Stimulated activated CD4-positive, alpha-beta T cell treated with anti-CD3 and anti-CD28 coated beads, Interleukin-4, amount 100 ng/mL, for 24 hours (primary cell): ENCODE data around the gene MMP24OS.
"Not testable (repeated sequence)": the region's sequence is repeated elsewhere in the genome, so short reads cannot be mapped to it uniquely, and the experiment has no call there.

Experiments
- DNase-seq: peaks from one replicate; pipeline ENCODE4 v3.0.0-alpha.2; 2020

The MMP24OS gene

GRCh38 chr20:35273449-35274171 lies 4.3 kb downstream of the MMP24OS start:
- no peak for DNase-seq

DNA sequence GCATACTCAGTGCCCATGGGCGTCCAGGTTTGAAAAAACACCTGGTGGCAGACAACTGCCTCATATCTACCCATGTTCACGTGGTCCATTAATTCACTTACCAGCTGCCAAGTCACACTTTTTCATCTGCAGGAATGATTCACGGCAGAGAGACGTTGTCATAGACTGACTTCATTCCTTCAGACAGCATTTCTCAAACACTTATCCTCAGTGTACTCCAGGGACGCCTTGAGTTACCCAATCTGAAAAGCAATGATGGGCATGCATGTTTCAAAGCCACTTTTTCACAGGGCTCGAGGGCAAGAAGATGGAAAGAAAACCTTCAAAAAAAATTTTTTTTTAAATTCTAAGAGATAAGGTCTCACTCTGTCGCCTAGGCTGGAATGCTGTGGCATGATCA lies 6.0 kb downstream of the MMP24OS start:
- no peak for DNase-seq

DNA sequence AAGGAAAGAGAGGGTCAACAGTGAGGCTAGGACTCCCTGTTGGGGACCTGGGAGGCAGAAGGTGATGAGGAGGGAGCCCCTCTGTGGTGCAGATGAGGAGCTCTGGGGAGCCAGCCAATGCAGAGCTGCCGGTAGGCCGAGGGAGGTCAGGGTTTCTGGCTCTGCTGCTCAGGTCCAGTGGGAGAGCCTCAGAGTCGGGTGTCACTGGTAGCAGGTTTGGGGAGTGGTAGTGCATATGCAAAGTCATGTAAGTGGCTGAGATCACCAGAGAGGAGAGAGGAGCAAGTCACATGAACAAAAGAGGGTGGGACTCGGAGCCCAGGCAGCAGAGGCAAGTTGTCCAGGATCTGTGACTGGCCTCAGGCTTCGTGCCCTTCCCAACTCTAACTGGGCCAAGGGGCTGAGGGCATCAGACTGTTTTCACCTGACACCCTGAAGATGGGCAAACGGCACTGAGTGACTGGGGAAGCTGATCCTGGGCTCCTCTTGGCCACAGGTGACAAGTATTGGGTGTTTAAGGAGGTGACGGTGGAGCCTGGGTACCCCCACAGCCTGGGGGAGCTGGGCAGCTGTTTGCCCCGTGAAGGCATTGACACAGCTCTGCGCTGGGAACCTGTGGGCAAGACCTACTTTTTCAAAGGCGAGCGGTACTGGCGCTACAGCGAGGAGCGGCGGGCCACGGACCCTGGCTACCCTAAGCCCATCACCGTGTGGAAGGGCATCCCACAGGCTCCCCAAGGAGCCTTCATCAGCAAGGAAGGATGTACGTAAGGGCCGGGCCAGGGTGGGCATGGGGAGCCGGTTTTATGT lies 6.6 kb downstream of the MMP24OS start:
- DNase-seq, result no peak

DNA sequence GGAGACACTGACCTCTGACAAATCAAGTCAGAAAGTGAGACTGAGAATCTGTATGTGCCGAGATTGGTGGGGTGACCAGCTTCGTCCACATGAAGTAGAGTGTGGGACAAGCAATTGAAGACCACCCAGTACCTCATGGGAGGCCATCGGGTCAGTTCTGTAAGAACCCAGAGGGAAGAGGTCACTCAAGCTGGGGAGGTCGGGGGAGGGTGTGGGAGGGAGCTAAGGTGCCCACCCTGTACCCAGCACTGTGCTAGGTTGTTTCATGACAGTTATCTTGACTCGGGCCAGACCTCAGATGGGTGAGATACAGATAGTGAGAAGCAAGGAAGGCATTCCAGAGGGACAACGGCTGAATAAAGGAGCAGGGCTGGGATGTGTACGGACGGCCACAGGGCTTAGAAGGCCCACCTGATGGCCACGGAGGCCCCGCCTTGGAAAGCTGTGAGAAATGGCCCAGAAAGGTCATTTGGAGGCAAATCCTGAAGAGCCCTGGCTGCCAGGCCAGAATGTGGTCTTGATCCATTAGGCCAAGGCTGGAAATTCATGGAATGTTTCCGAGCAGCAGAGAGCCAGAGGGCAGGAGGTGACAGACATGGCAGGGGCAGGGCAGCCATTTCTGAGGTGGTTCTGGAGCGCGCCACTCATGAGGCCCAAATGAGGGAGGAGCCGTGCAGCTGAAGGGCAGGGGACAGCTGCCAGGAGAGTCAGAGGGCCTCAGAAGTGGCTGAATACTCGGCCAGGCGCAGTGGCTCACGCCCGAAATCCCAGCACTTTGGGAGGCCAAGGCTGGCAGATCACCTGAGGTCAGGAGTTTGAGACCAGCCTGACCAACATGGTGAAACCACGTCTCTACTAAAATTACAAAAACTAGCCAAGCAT lies 7.7 kb downstream of the MMP24OS start:
- no peak for DNase-seq

GRCh38 chr20:35269055-35269781 lies 8.7 kb downstream of the MMP24OS start:
- DNase-seq, result peak; percentile 41

- no peak for DNase-seq
Observed at GRCh38 chr20:35267092-35267491, 10.8 kb downstream of the MMP24OS start.

DNA sequence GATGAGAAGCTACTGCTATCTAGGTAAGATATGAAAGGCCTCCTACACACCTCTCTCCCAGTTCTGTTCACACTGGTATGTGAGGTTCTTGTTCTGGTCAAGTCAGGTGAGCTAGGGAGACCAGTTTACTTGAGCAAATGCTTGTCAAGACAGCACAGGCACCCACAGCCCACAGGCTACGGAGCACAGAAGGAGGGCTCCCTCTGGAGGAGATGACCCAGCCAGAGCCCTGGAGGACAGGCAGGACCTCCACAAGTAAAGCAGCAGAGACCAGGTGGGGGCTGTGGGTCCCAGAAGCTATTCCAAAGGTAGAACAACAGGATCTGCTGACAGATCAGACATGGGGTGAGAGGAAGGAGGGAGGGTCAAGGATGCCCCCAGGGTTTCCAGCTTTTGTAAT lies 13.2 kb downstream of the MMP24OS start:
- no peak for DNase-seq

DNA sequence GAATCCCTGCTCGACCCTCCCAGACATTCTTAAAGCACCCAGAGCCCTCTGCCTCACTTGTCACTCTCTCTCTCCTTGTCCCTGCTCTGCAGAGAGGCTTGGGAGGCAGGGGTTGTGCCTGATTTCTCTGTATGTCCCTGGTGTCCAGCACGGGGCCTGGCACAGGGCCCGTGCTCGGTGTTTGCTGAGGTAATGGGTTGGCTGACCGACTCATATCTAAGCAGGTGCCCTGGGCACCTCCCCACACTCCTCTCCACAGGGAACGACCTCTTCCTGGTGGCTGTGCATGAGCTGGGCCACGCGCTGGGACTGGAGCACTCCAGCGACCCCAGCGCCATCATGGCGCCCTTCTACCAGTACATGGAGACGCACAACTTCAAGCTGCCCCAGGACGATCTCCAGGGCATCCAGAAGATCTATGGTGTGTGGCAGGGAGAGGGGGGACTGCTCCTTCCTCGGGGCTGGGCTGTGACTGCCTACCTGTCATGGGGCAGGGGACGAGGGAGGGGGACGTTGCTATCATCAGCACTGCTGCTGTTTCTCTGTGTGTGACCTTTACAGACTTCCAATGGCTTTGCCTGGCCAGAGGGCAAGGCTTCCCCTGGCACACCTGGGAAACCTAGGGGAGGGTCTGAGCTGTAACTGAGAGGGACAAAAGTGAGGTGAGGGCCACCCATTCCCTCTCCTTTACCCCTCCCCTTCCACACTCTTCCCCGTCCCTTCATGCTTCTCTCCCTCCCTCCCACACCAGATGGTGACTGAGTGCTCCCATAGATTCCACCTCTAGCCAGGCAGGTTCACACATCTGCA lies 14.2 kb downstream of the MMP24OS start:
- no peak for DNase-seq

GRCh38 chr20:35262731-35263531 lies 15.0 kb downstream of the MMP24OS start:
- DNase-seq, result not testable (repeated sequence)

DNA sequence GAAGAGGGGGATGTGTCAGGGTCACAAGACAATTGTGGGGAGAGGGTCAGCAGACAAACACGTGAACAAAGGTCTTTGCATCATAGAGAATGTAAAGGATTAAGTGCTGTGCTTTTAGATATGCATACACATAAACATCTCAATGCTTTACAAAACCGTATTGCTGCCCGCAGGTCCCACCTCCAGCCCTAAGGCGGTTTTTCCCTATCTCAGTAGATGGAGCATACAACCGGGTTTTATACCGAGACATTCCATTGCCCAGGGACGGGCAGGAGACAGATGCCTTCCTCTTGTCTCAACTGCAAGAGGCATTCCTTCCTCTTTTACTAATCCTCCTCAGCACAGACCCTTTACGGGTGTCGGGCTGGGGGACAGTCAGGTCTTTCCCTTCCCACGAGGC lies 15.6 kb downstream of the MMP24OS start:
- DNase-seq, result not testable (repeated sequence)

- no peak for DNase-seq
Observed at GRCh38 chr20:35260426-35260825, 17.5 kb downstream of the MMP24OS start.

GRCh38 chr20:35257175-35257909 lies 20.6 kb downstream of the MMP24OS start:
- no peak for DNase-seq

GRCh38 chr20:35254448-35254999 lies 23.4 kb downstream of the MMP24OS start:
- DNase-seq, result no peak

DNA sequence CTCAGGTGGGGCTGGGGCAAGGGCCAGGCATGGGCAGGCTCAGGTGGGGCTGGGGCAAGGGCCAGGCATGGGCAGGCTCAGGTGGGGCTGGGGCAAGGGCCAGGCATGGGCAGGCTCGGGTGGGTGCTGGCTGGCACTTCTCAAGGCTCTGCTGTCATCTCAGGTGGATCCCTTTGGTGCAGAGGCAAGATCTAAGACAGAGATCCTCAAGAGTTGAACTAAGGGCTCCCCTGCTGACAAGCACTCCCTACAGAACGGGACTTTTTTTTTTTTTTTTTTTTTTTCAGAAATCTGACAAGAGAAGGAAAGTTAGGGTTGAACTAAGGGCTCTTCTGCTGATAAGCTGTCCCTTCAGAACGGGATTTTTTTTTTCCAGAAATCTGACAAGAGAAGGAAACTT lies 24.9 kb downstream of the MMP24OS start:
- DNase-seq, result no peak

DNA sequence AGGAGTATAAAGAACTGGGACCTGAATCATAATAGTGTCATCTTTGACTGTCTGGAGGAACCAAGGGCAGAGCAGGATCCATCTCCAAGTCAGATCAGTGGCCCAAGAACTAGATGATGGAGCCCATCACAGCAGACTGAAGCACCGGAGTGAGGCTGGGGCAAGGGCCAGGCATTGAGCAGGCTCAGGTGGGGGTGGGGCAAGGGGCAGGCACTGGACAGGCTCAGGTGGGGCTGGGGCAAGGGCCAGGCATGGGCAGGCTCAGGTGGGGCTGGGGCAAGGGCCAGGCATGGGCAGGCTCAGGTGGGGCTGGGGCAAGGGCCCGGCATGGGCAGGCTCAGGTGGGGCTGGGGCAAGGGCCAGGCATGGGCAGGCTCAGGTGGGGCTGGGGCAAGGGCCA lies 25.3 kb downstream of the MMP24OS start:
- not testable (repeated sequence) for DNase-seq

- no peak for DNase-seq
Observed at GRCh38 chr20:35252037-35252461, 25.9 kb downstream of the MMP24OS start.

DNA sequence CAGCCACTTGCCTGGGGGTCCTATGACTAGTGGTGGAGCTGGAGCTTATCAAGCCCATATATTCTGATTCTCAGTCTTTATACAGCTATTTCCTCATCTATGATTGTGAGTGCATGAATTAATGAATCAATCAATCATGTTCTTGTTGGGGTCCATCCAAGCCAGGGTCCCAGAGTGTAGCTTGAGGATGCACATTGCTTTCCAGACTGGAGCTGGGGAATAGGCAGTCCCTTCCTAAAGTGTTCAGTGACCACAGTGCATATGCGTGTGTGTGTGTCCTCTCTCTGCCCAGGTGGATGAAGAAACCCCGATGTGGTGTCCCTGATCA lies 26.3 kb downstream of the MMP24OS start:
- DNase-seq, result no peak

GRCh38 chr20:35248641-35249475 lies 29.1 kb downstream of the MMP24OS start:
- DNase-seq, result no peak

DNA sequence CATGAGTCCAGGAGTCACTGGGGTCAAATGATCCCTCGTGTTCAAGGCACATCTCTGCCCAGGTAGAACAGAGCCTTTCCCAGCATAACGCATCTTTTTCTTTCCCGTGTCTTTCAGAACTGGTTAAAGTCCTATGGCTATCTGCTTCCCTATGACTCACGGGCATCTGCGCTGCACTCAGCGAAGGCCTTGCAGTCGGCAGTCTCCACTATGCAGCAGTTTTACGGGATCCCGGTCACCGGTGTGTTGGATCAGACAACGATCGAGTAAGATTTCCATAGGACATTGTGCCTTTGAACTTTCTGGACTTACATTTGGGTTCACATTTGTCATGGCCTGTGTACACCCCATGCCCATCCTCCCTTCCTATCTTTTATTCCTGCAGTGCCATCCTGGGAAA lies 31.2 kb downstream of the MMP24OS start:
- DNase-seq, result no peak
